H1 (cell line): Measurements from ENCODE around the gene KISS1. TPM values are rescaled to one million over a fixed set of nuclear protein-coding genes. Genes with fewer than 3 reads are reported as not detected.

Experiments
- BACH1 ChIP-seq: IDR thresholded peaks from 2 replicates; pipeline ENCODE4 v1.6.1; 2012; ENCODE audit warnings: low read length, improper control_type of control experiment
- BRCA1 ChIP-seq: IDR thresholded peaks from 2 replicates; pipeline ENCODE4 v1.6.1; 2012; ENCODE audit warnings: low read depth, low read length, improper control_type of control experiment
- CHD2 ChIP-seq: IDR thresholded peaks from 2 replicates; pipeline ENCODE4 v1.6.1; 2012; ENCODE audit warnings: low read length, improper control_type of control experiment
- CHD7 ChIP-seq: fragments of 300-600 bp; sonication (generic); IDR thresholded peaks from 2 replicates; pipeline ENCODE4 v1.7.1; 2012; ENCODE audit warnings: low read length, moderate library complexity, mild to moderate bottlenecking, inconsistent platforms; ENCODE audit not compliant: insufficient replicate concordance
- GABPA ChIP-seq: IDR thresholded peaks from 2 replicates; pipeline ENCODE4 v1.6.1; 2011; ENCODE audit warnings: mild to moderate bottlenecking, low read length, moderate library complexity, borderline replicate concordance; ENCODE audit not compliant: insufficient read depth
- MAFK ChIP-seq: IDR thresholded peaks from 2 replicates; pipeline ENCODE4 v1.6.1; 2012; ENCODE audit warnings: low read depth, mild to moderate bottlenecking, improper control_type of control experiment, low read length
- POLR2A ChIP-seq, 2 experiments: IDR thresholded peaks; 1 replicate in 1 of 2; 2 replicates in 1 of 2; pipeline ENCODE4 v1.6.1; 2011; ENCODE audit warnings: low read depth in 2 of 2, low read length in 2 of 2, mild to moderate bottlenecking in 2 of 2; ENCODE audit errors: control extremely low read depth in 1 of 2
- RAD21 ChIP-seq, 2 experiments: IDR thresholded peaks in 1 of 2; conservative IDR thresholded peaks in 1 of 2; 2 replicates each; pipeline ENCODE4 v1.6.1; 2011; ENCODE audit warnings: low read depth in 2 of 2, low read length in 2 of 2, improper control_type of control experiment in 1 of 2, inconsistent platforms in 1 of 2, mild to moderate bottlenecking in 1 of 2, moderate library complexity in 1 of 2
- RBBP5 ChIP-seq: IDR thresholded peaks from 2 replicates; pipeline ENCODE4 v1.7.1; 2012; ENCODE audit warnings: low read depth, mild to moderate bottlenecking, inconsistent platforms, low read length, moderate library complexity, borderline replicate concordance
- SP1 ChIP-seq: IDR thresholded peaks from 2 replicates; pipeline ENCODE4 v1.6.1; 2011; ENCODE audit warnings: low read depth, low read length
- SUZ12 ChIP-seq: fragments of 200-600 bp; sonication (generic); IDR thresholded peaks from 2 replicates; pipeline ENCODE4 v1.6.1; 2012; ENCODE audit warnings: mild to moderate bottlenecking, inconsistent platforms, low read length, moderate library complexity, mixed read lengths
- polyA plus RNA-seq, 7 experiments: library from polyadenylated mRNA; depleted of rRNA in 3 of 7; stranded (reverse) in 5 of 7; unstranded in 2 of 7; fragments of >200 nt in 5 of 7; fragments of 200-250 nt in 2 of 7; gene quantifications; 1 replicate in 5 of 7; 2 replicates in 1 of 7; 4 replicates in 1 of 7; pipeline versions ENCODE4 v1.2.1 to v1.2.3, GENCODE V29; 2011 to 2013; ENCODE audit warnings: missing spikeins in 2 of 7, mixed read lengths in 2 of 7
- total RNA-seq: library from RNA; stranded (reverse); fragmentation: NEBNext Ultra II Directional; extraction: Animal tissue kit (Norgen Biotek cat#: 25700); gene quantifications from 2 replicates; pipeline ENCODE4 v1.2.1, GENCODE V29; 2021

KISS1 gene
- total and polyA plus RNA-seq, 2 of the 8 experiments (the other 6 are each of a cell fraction or from before 2014, with no cell fraction given): 0.71 TPM; not detected in 1

- no peak for TF ChIP-seq CHD7
- no peak for TF ChIP-seq MAFK
- no peak for TF ChIP-seq GABPA
- no peak for TF ChIP-seq CHD2
- no peak for TF ChIP-seq RAD21 (IDR thresholded peaks at IDR 0.05 in 1 of 2, conservative IDR thresholded peaks at IDR 0.05 in 1 of 2; ENCODE audit: low read depth in 2 of 2, low read length in 2 of 2)
- TF ChIP-seq BRCA1: no peak
- no peak for TF ChIP-seq SUZ12
- TF ChIP-seq SP1: no peak
- no peak for TF ChIP-seq BACH1
- TF ChIP-seq POLR2A (IDR thresholded peaks at IDR 0.05; ENCODE audit: control extremely low read depth in 1 of 2, low read depth in 2 of 2, low read length in 2 of 2): no peak
- no peak for TF ChIP-seq RBBP5
Measured at GRCh38 chr1:204223129-204223860, 27.0 kb upstream of the KISS1 start (continued).
